A549 (cell line): ENCODE results near the gene BLACAT1.

ENCODE experiments used
- BCL3 ChIP-seq: fragments of >200 bp; sonication (Bioruptor Twin); formaldehyde crosslinking; IDR thresholded peaks from 3 replicates; pipeline ENCODE4 v1.6.1; 2016
- CTCF ChIP-seq: fragments of >200 bp; sonication (Bioruptor Twin); formaldehyde crosslinking; IDR thresholded peaks from 3 replicates; pipeline ENCODE4 v1.5.1; 2016
- POLR2AphosphoS2 ChIP-seq: conservative IDR thresholded peaks from 2 replicates; pipeline ENCODE4 v1.6.1; 2012; ENCODE audit warnings: low read length, improper control_type of control experiment, inconsistent platforms
- RAD21 ChIP-seq, 2 experiments: fragments of >200 bp in 1 of 2; sonication (Bioruptor Twin) in 1 of 2; formaldehyde crosslinking in 1 of 2; IDR thresholded peaks in 1 of 2; conservative IDR thresholded peaks in 1 of 2; 2 replicates in 1 of 2; 3 replicates in 1 of 2; pipeline ENCODE4 v1.6.1; 2012 to 2018; ENCODE audit warnings: inconsistent platforms in 1 of 2
- TF ChIP-seq, protein P1 (sequence below): fragments of 150-350 bp; IDR thresholded peaks from 2 replicates; pipeline ENCODE4 v1.6.1; 2014; ENCODE audit warnings: low read depth, mild to moderate bottlenecking, low read length

GRCh38 chr1:205438213-205439158 is 17.4 kb downstream of the BLACAT1 start:
- TF ChIP-seq CTCF (peak; percentile 22; the same call in 2 of the 3 replicates), RAD21 (conservative IDR thresholded peaks at IDR 0.05 in 1 of 2, IDR thresholded peaks at IDR 0.05 in 1 of 2) (no peak), BCL3 (no peak), POLR2AphosphoS2 (no peak)
- TF ChIP-seq, protein P1, sequence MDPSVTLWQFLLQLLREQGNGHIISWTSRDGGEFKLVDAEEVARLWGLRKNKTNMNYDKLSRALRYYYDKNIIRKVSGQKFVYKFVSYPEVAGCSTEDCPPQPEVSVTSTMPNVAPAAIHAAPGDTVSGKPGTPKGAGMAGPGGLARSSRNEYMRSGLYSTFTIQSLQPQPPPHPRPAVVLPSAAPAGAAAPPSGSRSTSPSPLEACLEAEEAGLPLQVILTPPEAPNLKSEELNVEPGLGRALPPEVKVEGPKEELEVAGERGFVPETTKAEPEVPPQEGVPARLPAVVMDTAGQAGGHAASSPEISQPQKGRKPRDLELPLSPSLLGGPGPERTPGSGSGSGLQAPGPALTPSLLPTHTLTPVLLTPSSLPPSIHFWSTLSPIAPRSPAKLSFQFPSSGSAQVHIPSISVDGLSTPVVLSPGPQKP: no peak
